ENCODE data around the gene SART3. TPM values are rescaled to one million over a fixed set of nuclear protein-coding genes. Genes with fewer than 3 reads are reported as not detected.

SART3 gene
- total RNA-seq, 2 donors from 2014 or later = 54.1 to 112 TPM

- Histone ChIP-seq H3K4me3 (no peak overlapping the region), H3K4me1 (replicated peaks) (no peaks in the 10 kb centered on the region), H3K9me3 (no peaks in the 10 kb centered on the region), H3K27me3 (replicated peaks; ENCODE audit: insufficient read depth) (no peaks in the 10 kb centered on the region), H3K27ac (no peak overlapping the region), H3K36me3 (no peaks in the 10 kb centered on the region)
- no peak for DNase-seq (ENCODE audit: low spot score)
- TF ChIP-seq POLR2AphosphoS5 (IDR thresholded peaks at IDR 0.05) = no peak
- no peak for TF ChIP-seq CTCF (IDR thresholded peaks at IDR 0.05)
- no peak for TF ChIP-seq POLR2A (IDR thresholded peaks at IDR 0.05)
- WGBS = 52% methylated on average over 4 of the region's 4 CpGs
- intact Hi-C loops (cut with DNase I) = no loop called here
These were observed 39.7 kb upstream of the SART3 start for GRCh38 chr12:108600702-108601007.

GRCh38 chr12:108599948-108600701 is 39.2 kb upstream of the SART3 start:
- no peak for DNase-seq (ENCODE audit: low spot score)
- Histone ChIP-seq H3K27me3 (replicated peaks; ENCODE audit: insufficient read depth) (no peaks in the 10 kb centered on the region), H3K4me1 (replicated peaks) (no peaks in the 10 kb centered on the region), H3K4me3 (no peak overlapping the region), H3K9me3 (no peaks in the 10 kb centered on the region), H3K27ac (no peak overlapping the region), H3K36me3 (no peaks in the 10 kb centered on the region)
- intact Hi-C loops (cut with DNase I) = no loop called here
- TF ChIP-seq POLR2A (IDR thresholded peaks at IDR 0.05) = no peak
- no peak for TF ChIP-seq CTCF (IDR thresholded peaks at IDR 0.05)
- TF ChIP-seq POLR2AphosphoS5 (IDR thresholded peaks at IDR 0.05) = no peak
- WGBS = 76% methylated on average over 10 of the region's 10 CpGs

- Histone ChIP-seq H3K4me3 (no peak overlapping the region), H3K27ac (no peak overlapping the region), H3K27me3 (replicated peaks; ENCODE audit: insufficient read depth) (no peaks in the 10 kb centered on the region), H3K4me1 (replicated peaks) (no peaks in the 10 kb centered on the region), H3K36me3 (no peaks in the 10 kb centered on the region), H3K9me3 (no peaks in the 10 kb centered on the region)
- intact Hi-C loops (cut with DNase I) = no loop called here
- WGBS = 70% methylated on average over 6 of the region's 6 CpGs
- no peak for DNase-seq (ENCODE audit: low spot score)
- TF ChIP-seq POLR2AphosphoS5 (IDR thresholded peaks at IDR 0.05) (no peak), POLR2A (IDR thresholded peaks at IDR 0.05) (no peak)
These were observed 38.6 kb upstream of the SART3 start for GRCh38 chr12:108599541-108599940.

DNA sequence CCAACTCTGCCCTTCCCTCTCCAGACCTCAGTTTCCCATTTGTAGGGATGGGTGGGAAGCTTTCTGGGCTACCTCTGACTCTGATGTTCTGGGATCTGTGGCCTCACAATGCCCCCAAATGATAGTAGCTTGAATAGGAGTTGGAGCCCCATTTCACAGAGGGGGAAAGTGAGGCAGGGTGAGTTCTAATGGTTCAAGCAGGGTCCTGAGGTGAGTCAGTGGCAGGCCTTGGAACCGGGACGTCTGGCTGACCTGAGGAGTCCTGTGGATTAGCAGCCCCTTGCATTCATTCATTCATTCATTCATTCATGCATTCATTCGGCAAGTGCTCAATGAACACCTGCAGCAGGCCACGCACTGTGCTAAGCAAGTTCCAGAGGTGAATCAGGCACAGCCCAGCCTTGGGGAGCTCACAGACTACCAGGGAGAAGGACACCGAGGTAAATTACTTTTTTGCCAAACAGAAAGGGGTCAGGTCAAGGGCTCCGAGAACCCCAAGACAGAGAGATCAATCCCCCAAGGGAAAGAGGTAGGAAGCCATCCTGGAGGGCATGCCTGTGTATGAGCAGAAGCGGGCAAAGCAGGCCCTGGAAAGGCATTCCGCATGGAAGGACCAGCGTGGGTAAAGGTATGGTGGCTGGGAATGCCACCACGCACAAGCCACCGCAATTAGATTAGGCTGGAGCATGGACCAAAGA is 37.7 kb upstream of the SART3 start:
- H3K27me3 ChIP-seq (replicated peaks; ENCODE audit: insufficient read depth) = no peaks in the 10 kb centered on the region
- no peak for DNase-seq (ENCODE audit: low spot score)
- H3K4me1 ChIP-seq (replicated peaks) = no peaks in the 10 kb centered on the region
- TF ChIP-seq POLR2AphosphoS5 (IDR thresholded peaks at IDR 0.05) = no peak
- no peak for TF ChIP-seq POLR2A (IDR thresholded peaks at IDR 0.05)
- TF ChIP-seq CTCF (IDR thresholded peaks at IDR 0.05) = no peak
- H3K4me3 ChIP-seq = no peak overlapping the region
- no peaks in the 10 kb centered on the region for H3K36me3 ChIP-seq
- H3K27ac ChIP-seq = no peak overlapping the region
- intact Hi-C loops (cut with DNase I) = no loop called here
- 91% methylated on average over 11 of the region's 11 CpGs for WGBS
- H3K9me3 ChIP-seq = no peaks in the 10 kb centered on the region

DNA sequence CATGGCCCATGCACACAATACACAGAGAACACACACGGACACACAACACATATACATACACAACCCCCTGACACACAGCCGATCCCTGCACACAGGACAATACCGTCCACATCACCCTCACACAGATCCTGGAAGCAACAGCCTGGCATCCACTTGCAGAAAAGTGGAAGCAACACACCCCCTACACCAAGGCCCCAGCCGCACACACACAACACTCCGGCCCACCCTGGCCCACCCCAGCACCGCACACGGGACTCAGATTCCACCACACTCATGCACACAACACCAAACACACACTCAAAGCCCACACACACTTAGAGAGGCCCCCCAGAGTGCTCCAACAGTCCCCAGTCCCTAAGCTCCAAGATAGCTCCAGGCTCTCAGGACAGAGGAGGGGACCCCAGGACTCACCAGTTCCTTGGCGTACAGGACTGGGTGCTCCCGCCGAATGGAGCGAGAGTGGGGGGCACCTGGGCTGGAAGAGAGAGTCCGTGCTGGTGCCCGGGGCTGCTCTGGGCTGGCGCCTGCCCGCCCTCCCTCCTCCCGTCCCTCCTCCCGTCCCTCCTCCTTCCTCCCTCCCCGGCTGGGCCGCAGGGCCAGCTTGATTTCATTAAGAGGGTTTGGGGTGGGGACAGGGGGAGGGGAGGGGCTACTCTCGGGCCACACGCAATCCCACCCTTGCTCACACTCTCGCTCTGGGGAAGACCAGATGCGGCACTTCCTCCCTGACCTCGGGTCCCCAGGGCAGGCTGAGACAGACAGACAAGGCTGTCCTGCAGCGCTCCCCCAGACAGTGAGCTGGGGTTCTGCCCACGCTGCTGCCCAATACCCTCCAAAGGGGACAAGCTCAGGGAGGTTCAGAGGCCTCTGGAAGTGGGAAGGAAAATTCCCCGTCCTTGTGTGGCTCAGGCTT is 36.8 kb upstream of the SART3 start, which contains the start of gene TMEM119:
Gene TMEM119, minus strand, starts transcription at position 526 of the 913 bp plus-strand sequence. CDS start 5,701 bp downstream, outside the sequence.
- peak within 1 kb of the TSS in 1 of 2 donors; percentile 5 for H3K27ac ChIP-seq
- H3K27me3 ChIP-seq (replicated peaks; ENCODE audit: insufficient read depth) = no peaks in the 10 kb centered on the region
- H3K9me3 ChIP-seq = no peaks in the 10 kb centered on the region
- H3K36me3 ChIP-seq = no peaks in the 10 kb centered on the region
- no peak for DNase-seq (ENCODE audit: low spot score)
- H3K4me1 ChIP-seq (replicated peaks) = no peaks in the 10 kb centered on the region
- intact Hi-C loops (cut with DNase I) = no loop called here
- WGBS = 33% methylated on average over 20 of the region's 27 CpGs
- no peak for TF ChIP-seq CTCF (IDR thresholded peaks at IDR 0.05)
- TF ChIP-seq POLR2A (IDR thresholded peaks at IDR 0.05) = no peak
- no peak for TF ChIP-seq POLR2AphosphoS5 (IDR thresholded peaks at IDR 0.05)
- peak within 1 kb of the TSS in 1 of 2 donors; percentile 3 for H3K4me3 ChIP-seq

All from prostate gland (tissue), 2 donors.